B cell (primary cell): ENCODE measurements around the gene KRT79. TPM values are rescaled to one million over a fixed set of nuclear protein-coding genes. Genes with fewer than 3 reads are reported as not detected.

Source experiments
- ATAC-seq: fragments of 200-7000 bp; cut with Tn5 transposase; one replicate; pipeline ENCODE4 v1.10.0; 2021; ENCODE audit warnings: low read depth, mild to moderate bottlenecking, moderate number of reproducible peaks, moderate library complexity
- CTCF ChIA-PET: fragments of 350-600 bp; sonication (Branson Sonifier 250); formaldehyde crosslinking; loops from one replicate; lab custom pipeline; 2021; ENCODE audit warnings: antibody characterized with exemption, inconsistent platforms; lab: Charles Lee
- POLR2A ChIA-PET: fragments of 350-600 bp; sonication (Branson Sonifier 250); formaldehyde crosslinking; loops from one replicate; lab custom pipeline; 2021; ENCODE audit warnings: antibody characterized with exemption; lab: Charles Lee
- DNase-seq: peaks from one replicate; pipeline ENCODE4 v3.0.0; 2013
- H2AFZ ChIP-seq: 2 replicates; pipeline ENCODE4 v1.6.1; 2012; ENCODE audit warnings: mild to moderate bottlenecking, low read depth, low read length; ENCODE audit not compliant: insufficient read depth, poor library complexity, severe bottlenecking
- H3K27ac ChIP-seq, 2 donors: 1 replicate in 1 of 2; 2 replicates in 1 of 2; pipeline ENCODE4 v1.5.1; 2012 to 2013; ENCODE audit warnings: low read length in 2 of 2, mild to moderate bottlenecking in 2 of 2, moderate library complexity in 1 of 2
- H3K27me3 ChIP-seq, 4 experiments: fragments of 200-600 bp in 1 of 4; sonication (generic) in 1 of 4; replicated peaks in 1 of 4; 1 replicate in 2 of 4; 2 replicates in 2 of 4; pipeline versions ENCODE4 v1.6.1 to v1.7.0; 2013 to 2016; ENCODE audit warnings: low read length in 3 of 4, mild to moderate bottlenecking in 2 of 4, mixed read lengths in 1 of 4, moderate library complexity in 1 of 4; ENCODE audit not compliant: insufficient read depth in 4 of 4, control insufficient read depth in 3 of 4; ENCODE audit errors: control extremely low read depth in 1 of 4
- H3K36me3 ChIP-seq, 2 experiments: replicated peaks in 1 of 2; 1 replicate in 1 of 2; 2 replicates in 1 of 2; pipeline versions ENCODE4 v1.6.1 to v1.7.1; 2013; ENCODE audit warnings: low read length in 1 of 2; ENCODE audit not compliant: insufficient read depth in 2 of 2, control insufficient read depth in 1 of 2; ENCODE audit errors: control extremely low read depth in 1 of 2, extremely low read depth in 1 of 2
- H3K4me1 ChIP-seq, 2 donors: fragments of 200-600 bp in 1 of 2; sonication (generic) in 1 of 2; 1 replicate in 1 of 2; 2 replicates in 1 of 2; pipeline versions ENCODE4 v1.5.1 to v1.6.1; 2013 to 2017; ENCODE audit warnings: low read length in 2 of 2; ENCODE audit not compliant: control insufficient read depth in 2 of 2, insufficient read depth in 2 of 2
- H3K4me2 ChIP-seq: replicated peaks from 2 replicates; pipeline ENCODE3; 2012; ENCODE audit warnings: mild to moderate bottlenecking, low read depth, low read length; ENCODE audit not compliant: poor library complexity, severe bottlenecking
- H3K4me3 ChIP-seq, 5 experiments: fragments of 200-600 bp in 1 of 5; sonication (generic) in 1 of 5; 1 replicate in 3 of 5; 2 replicates in 2 of 5; pipeline versions ENCODE4 v1.5.1 to v1.7.0; 2011 to 2016; ENCODE audit warnings: low read length in 4 of 5, mild to moderate bottlenecking in 4 of 5, low read depth in 2 of 5, control low read depth in 1 of 5, moderate library complexity in 1 of 5; ENCODE audit not compliant: insufficient read depth in 1 of 5; ENCODE audit errors: control extremely low read depth in 1 of 5, extremely low read depth in 1 of 5
- H3K79me2 ChIP-seq: fragments of 200-600 bp; sonication (generic); one replicate; pipeline ENCODE4 v1.6.0; 2016; ENCODE audit warnings: low read length; ENCODE audit not compliant: control insufficient read depth, insufficient read depth
- H3K9ac ChIP-seq: fragments of 200-600 bp; sonication (generic); 2 replicates; pipeline ENCODE4 v1.6.1; 2017; ENCODE audit warnings: mild to moderate bottlenecking, low read length, moderate library complexity
- H3K9me3 ChIP-seq, 3 donors: one replicate each; pipeline versions ENCODE4 v1.6.1 to v1.7.1; 2013; ENCODE audit warnings: low read length in 2 of 3; ENCODE audit not compliant: control insufficient read depth in 2 of 3, insufficient read depth in 1 of 3; ENCODE audit errors: control extremely low read depth in 1 of 3
- H4K20me1 ChIP-seq: 2 replicates; pipeline ENCODE4 v1.6.0; 2012; ENCODE audit warnings: mild to moderate bottlenecking, low read length; ENCODE audit not compliant: insufficient read depth, control insufficient read depth, poor library complexity, severe bottlenecking
- H3K27ac Mint-ChIP-seq: one replicate; pipeline ENCODE4 v1.8.0; 2021; ENCODE audit warnings: mixed read lengths
- H3K27me3 Mint-ChIP-seq: one replicate; pipeline ENCODE4 v1.8.0; 2021; ENCODE audit warnings: mixed read lengths
- H3K4me1 Mint-ChIP-seq: one replicate; pipeline ENCODE4 v1.8.0; 2021; ENCODE audit warnings: mixed read lengths
- H3K4me3 Mint-ChIP-seq: one replicate; pipeline ENCODE4 v1.8.0; 2021; ENCODE audit warnings: mixed read lengths
- H3K9me3 Mint-ChIP-seq: one replicate; pipeline ENCODE4 v1.8.0; 2022; ENCODE audit warnings: mixed read lengths; ENCODE audit not compliant: insufficient read depth
- EZH2 ChIP-seq: IDR thresholded peaks from 2 replicates; pipeline ENCODE4 v1.6.1; 2012; ENCODE audit warnings: borderline replicate concordance, low read depth, mild to moderate bottlenecking, moderate library complexity, low read length; ENCODE audit not compliant: insufficient read depth, poor library complexity, severe bottlenecking
- WGBS: methylation state at CpG from one replicate; pipeline ENCODE4 v1.1.5; 2013; ENCODE audit warnings: missing lambda C conversion rate; ENCODE audit not compliant: insufficient coverage; 5-methylcytosine and 5-hydroxymethylcytosine counted together
- intact Hi-C: fragments of 100-400 bp; cut with micrococcal nuclease; formaldehyde crosslinking; loops from one replicate; pipeline ENCODE4 v1.10.0; 2022
- polyA plus RNA-seq: library from polyadenylated mRNA; depleted of rRNA; stranded (reverse); fragments of >200 nt; gene quantifications from 2 replicates; pipeline ENCODE4 v1.2.3, GENCODE V29; 2012
- total RNA-seq, 2 donors: library from RNA; stranded (reverse); fragments of 120-200 nt in 1 of 2; gene quantifications; 1 replicate in 1 of 2; 2 replicates in 1 of 2; pipeline versions ENCODE4 v1.2.3 to v1.2.4, GENCODE V29; 2013 to 2022
- TF ChIP-seq, protein P1 (sequence below): fragments of 200-600 bp; IDR thresholded peaks from one replicate; pipeline ENCODE4 v1.8.0; 2022; ENCODE audit warnings: antibody characterized with exemption, mild to moderate bottlenecking

KRT79 gene
- total and polyA plus RNA-seq, 2 donors (not counting 1 experiment from before 2014, with no cell fraction given): not detected

DNA sequence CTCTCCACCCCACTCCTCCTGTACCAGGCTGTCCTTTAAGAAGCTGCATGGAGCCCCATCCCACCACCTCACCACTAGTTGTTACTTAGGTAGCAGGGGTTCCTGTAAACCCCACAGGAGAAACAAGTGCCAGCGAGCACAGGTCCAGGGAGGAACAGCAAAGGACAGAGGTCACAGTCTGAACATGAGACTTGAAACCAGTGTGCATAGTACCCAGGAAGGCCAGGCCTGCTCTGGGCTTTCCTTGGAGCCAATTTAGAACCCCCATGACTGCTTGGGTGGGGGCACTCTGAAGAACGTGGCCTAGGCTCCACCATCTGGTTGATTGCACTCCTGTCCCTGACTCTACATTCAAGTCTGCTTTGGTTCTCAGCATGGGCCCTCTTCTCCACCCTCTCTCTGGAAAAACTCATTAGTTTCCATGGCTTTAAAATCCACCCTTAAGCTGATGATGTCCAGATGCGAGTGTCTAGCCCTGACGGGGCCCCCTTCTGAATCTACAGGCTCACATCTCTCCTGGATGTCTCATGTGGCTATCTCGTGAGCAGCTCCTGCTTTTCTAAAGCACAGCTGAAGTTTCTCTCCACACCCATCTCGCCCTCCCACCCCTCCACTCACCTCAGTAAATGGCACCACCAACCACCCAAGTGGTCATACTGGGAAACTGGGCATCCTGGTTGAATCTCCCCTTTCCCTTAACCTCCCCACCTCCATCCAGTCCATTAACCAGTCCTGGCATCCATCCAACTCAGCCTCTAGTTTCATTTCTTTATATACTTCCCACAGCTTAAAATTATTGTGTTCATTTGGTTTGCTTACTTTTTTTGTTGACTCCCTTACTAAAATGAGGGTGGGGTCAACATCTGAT lies 46.6 kb downstream of the KRT79 start:
- Histone ChIP-seq H3K9me3 (peaks cover 0 to 5% (median 0%) of the 10 kb centered on the region in 3 donors), H3K4me1 (no peaks in the 10 kb centered on the region), H3K4me3 (no peak overlapping the region), H4K20me1 (no peaks in the 10 kb centered on the region), H3K79me2 (no peaks in the 10 kb centered on the region), H3K9ac (no peak overlapping the region), H3K4me2 (no peak overlapping the region), H3K27ac (no peak overlapping the region), H3K27me3 (peaks cover 0 to 13% (median 5%) of the 10 kb centered on the region in 4 experiments), H3K36me3 (no peaks in the 10 kb centered on the region), H2AFZ (no peak overlapping the region)
- Mint-ChIP-seq H3K9me3 (peaks cover 2% of the 10 kb centered on the region), H3K4me1 (no peaks in the 10 kb centered on the region), H3K4me3 (no peak overlapping the region), H3K27me3 (peaks cover 48% of the 10 kb centered on the region), H3K27ac (no peak overlapping the region)
- intact Hi-C loops: no loop called here
- ChIA-PET CTCF (no interaction called here), POLR2A (no interaction called here)
- TF ChIP-seq, protein P1, sequence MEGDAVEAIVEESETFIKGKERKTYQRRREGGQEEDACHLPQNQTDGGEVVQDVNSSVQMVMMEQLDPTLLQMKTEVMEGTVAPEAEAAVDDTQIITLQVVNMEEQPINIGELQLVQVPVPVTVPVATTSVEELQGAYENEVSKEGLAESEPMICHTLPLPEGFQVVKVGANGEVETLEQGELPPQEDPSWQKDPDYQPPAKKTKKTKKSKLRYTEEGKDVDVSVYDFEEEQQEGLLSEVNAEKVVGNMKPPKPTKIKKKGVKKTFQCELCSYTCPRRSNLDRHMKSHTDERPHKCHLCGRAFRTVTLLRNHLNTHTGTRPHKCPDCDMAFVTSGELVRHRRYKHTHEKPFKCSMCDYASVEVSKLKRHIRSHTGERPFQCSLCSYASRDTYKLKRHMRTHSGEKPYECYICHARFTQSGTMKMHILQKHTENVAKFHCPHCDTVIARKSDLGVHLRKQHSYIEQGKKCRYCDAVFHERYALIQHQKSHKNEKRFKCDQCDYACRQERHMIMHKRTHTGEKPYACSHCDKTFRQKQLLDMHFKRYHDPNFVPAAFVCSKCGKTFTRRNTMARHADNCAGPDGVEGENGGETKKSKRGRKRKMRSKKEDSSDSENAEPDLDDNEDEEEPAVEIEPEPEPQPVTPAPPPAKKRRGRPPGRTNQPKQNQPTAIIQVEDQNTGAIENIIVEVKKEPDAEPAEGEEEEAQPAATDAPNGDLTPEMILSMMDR: no peak
- TF ChIP-seq EZH2: no peak
- DNase-seq (no peak), ATAC-seq (no peak)
- WGBS: 78% methylated on average over 6 of the region's 6 CpGs

DNA sequence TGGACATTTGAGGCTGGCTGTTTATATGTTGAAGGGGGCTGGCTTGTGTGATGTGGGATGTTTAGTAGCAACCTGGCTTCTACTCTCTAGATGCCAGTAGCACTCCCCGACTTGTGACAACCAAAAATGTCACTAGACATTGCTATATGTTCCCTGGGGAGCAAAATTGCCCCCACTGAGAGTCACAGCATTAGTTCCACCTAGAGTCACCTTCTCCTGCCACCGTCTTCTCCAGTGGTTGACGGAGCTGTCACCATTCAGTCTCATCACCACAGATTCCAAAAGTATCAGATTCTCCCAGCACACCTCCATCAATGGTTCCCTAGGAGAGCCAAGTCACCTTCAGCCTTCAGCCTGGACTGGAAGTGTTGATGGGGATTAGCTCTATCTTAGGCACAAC lies 49.2 kb downstream of the KRT79 start:
- no peak overlapping the region for H2AFZ ChIP-seq
- no peaks in the 10 kb centered on the region for H3K4me1 ChIP-seq
- ChIA-PET CTCF (no interaction called here), POLR2A (no interaction called here)
- DNase-seq (no peak), ATAC-seq (no peak)
- Mint-ChIP-seq H3K27me3 (peaks cover 41% of the 10 kb centered on the region), H3K4me1 (no peaks in the 10 kb centered on the region), H3K4me3 (no peak overlapping the region), H3K9me3 (peaks cover 2% of the 10 kb centered on the region), H3K27ac (no peak overlapping the region)
- TF ChIP-seq EZH2: no peak
- TF ChIP-seq, protein P1: no peak
- no peaks in the 10 kb centered on the region for H3K36me3 ChIP-seq
- intact Hi-C loops: no loop called here
- H3K27ac ChIP-seq: no peak overlapping the region
- H3K79me2 ChIP-seq: no peaks in the 10 kb centered on the region
- no peak overlapping the region for H3K9ac ChIP-seq
- H3K27me3 ChIP-seq: peaks cover 0 to 6% (median 3%) of the 10 kb centered on the region in 4 experiments
- H3K4me2 ChIP-seq: no peak overlapping the region
- H3K4me3 ChIP-seq: no peak overlapping the region
- H4K20me1 ChIP-seq: no peaks in the 10 kb centered on the region
- peaks cover 0 to 2% (median 0%) of the 10 kb centered on the region in 3 donors for H3K9me3 ChIP-seq
- WGBS: 81% methylated on average over 3 of the region's 3 CpGs
